HepG2 (cell line): ENCODE results near the gene MED12L. TPM values are rescaled to one million over a fixed set of nuclear protein-coding genes. Genes with fewer than 3 reads are reported as not detected.

ENCODE experiments used
- ATAC-seq: fragments of 200-7000 bp; cut with Tn5 transposase; 3 replicates; pipeline ENCODE4 v1.9.1; 2020; ENCODE audit warnings: mild to moderate bottlenecking, moderate library complexity
- BruUV-seq: library from RNA; stranded (reverse); fragments of 400-500 nt; replicated peaks from 2 replicates; lab custom pipeline; 2021; lab: Mats Ljungman, UMichigan
- CTCF ChIA-PET: fragments of 300-600 bp; formaldehyde crosslinking; extraction: SDS; loops from one replicate; lab custom pipeline; 2021; ENCODE audit warnings: low total read pairs, inconsistent platforms, low intra/inter-chr PET ratio; lab: Yijun Ruan, JAX
- POLR2A ChIA-PET: fragments of 350-600 bp; sonication (Branson Sonifier 250); formaldehyde crosslinking; loops from one replicate; lab custom pipeline; 2020; ENCODE audit warnings: antibody characterized with exemption, inconsistent platforms; lab: Yijun Ruan, JAX
- DNase-seq: peaks from one replicate; pipeline ENCODE4 v3.0.0-alpha.2; 2015; ENCODE audit warnings: low spot score
- FAIRE-seq: peaks from 3 replicates; lab custom pipeline; 2011; peaks lifted over from hg19 to GRCh38; lab: Jason Lieb, UNC
- H2AFZ ChIP-seq: one replicate; pipeline ENCODE4 v1.6.1; 2011; ENCODE audit warnings: low read length, inconsistent platforms
- H3K27ac ChIP-seq: fragments of 300-600 bp; 3 replicates; pipeline ENCODE4 v1.8.0; 2011; ENCODE audit warnings: mixed run types, mild to moderate bottlenecking, mixed read lengths, low read length, inconsistent platforms; ENCODE audit not compliant: insufficient read depth; ENCODE audit errors: extremely low read length
- H3K27me3 ChIP-seq, 2 experiments: fragments of 200-600 bp in 1 of 2; 2 replicates in 1 of 2; 3 replicates in 1 of 2; pipeline versions ENCODE4 v1.6.0 to v1.8.0; 2011; ENCODE audit warnings: low read length in 2 of 2, mild to moderate bottlenecking in 2 of 2, moderate library complexity in 2 of 2, inconsistent platforms in 1 of 2; ENCODE audit not compliant: insufficient read depth in 2 of 2, control insufficient read depth in 1 of 2
- H3K36me3 ChIP-seq, 2 experiments: fragments of 200-600 bp in 1 of 2; replicated peaks in 1 of 2; 2 replicates in 1 of 2; 3 replicates in 1 of 2; pipeline versions ENCODE4 v1.5.1 to v1.8.0; 2011; ENCODE audit warnings: low read length in 2 of 2, inconsistent platforms in 1 of 2; ENCODE audit not compliant: insufficient read depth in 2 of 2, control insufficient read depth in 1 of 2
- H3K4me1 ChIP-seq: 2 replicates; pipeline ENCODE4 v1.5.1; 2012; ENCODE audit warnings: low read length, inconsistent platforms; ENCODE audit not compliant: insufficient read depth
- H3K4me2 ChIP-seq: 2 replicates; pipeline ENCODE4 v1.6.0; 2011; ENCODE audit warnings: low read depth, low read length, inconsistent platforms
- H3K4me3 ChIP-seq, 3 experiments: fragments of 200-600 bp in 1 of 3; sonication (generic), shearing (Covaris generic) in 1 of 3; replicated peaks in 1 of 3; 2 replicates each; pipeline ENCODE4 v1.5.1; 2011 to 2016; ENCODE audit warnings: low read length in 3 of 3, inconsistent platforms in 2 of 3, low read depth in 2 of 3, mild to moderate bottlenecking in 2 of 3, control low read depth in 1 of 3, mixed read lengths in 1 of 3; ENCODE audit not compliant: insufficient read depth in 1 of 3
- H3K79me2 ChIP-seq: one replicate; pipeline ENCODE4 v1.6.1; 2011; ENCODE audit warnings: low read length, inconsistent platforms; ENCODE audit not compliant: insufficient read depth
- H3K9ac ChIP-seq: 2 replicates; pipeline ENCODE4 v1.6.0; 2011; ENCODE audit warnings: mild to moderate bottlenecking, low read depth, low read length, inconsistent platforms; ENCODE audit not compliant: insufficient read depth
- H3K9me3 ChIP-seq: 2 replicates; pipeline ENCODE4 v1.5.1; 2012; ENCODE audit warnings: mild to moderate bottlenecking, low read length
- H4K20me1 ChIP-seq: 2 replicates; pipeline ENCODE4 v1.6.0; 2011; ENCODE audit warnings: inconsistent platforms, mild to moderate bottlenecking, low read length, moderate library complexity; ENCODE audit not compliant: insufficient read depth
- SETDB1 ChIP-seq: sonication (generic); formaldehyde crosslinking; IDR thresholded peaks from 2 replicates; pipeline ENCODE4 v1.5.1; 2020; ENCODE audit warnings: missing genetic modification reagents, mild to moderate bottlenecking, borderline replicate concordance
- SNAPC5 ChIP-seq: sonication (generic); formaldehyde crosslinking; IDR thresholded peaks from 2 replicates; pipeline ENCODE4 v1.8.1; 2023; ENCODE audit warnings: mild to moderate bottlenecking, missing genetic modification reagents, borderline replicate concordance
- ZBTB8A ChIP-seq: sonication (generic); formaldehyde crosslinking; IDR thresholded peaks from 2 replicates; pipeline ENCODE4 v1.4.0; 2020; ENCODE audit warnings: mild to moderate bottlenecking, low read depth, missing genetic modification reagents, borderline replicate concordance
- ZNF256 ChIP-seq: sonication (generic); formaldehyde crosslinking; conservative IDR thresholded peaks from 2 replicates; pipeline ENCODE4 v1.4.0; 2020; ENCODE audit warnings: missing genetic modification reagents
- ZNF660 ChIP-seq: sonication (generic); formaldehyde crosslinking; IDR thresholded peaks from 2 replicates; pipeline ENCODE4 v1.5.1; 2020; ENCODE audit warnings: mild to moderate bottlenecking, low read depth, missing genetic modification reagents, borderline replicate concordance
- ZNF781 ChIP-seq: sonication (generic); formaldehyde crosslinking; IDR thresholded peaks from 2 replicates; pipeline ENCODE4 v1.5.1; 2020; ENCODE audit warnings: borderline replicate concordance, mild to moderate bottlenecking, missing genetic modification reagents; ENCODE audit errors: not compliant biosample characterization
- ZSCAN25 ChIP-seq: sonication (generic); formaldehyde crosslinking; IDR thresholded peaks from 2 replicates; pipeline ENCODE4 v1.8.0; 2022; ENCODE audit warnings: mild to moderate bottlenecking, missing genetic modification reagents
- WGBS: methylation state at CpG from one replicate; pipeline ENCODE4 v1.1.6; 2017; ENCODE audit warnings: low lambda C conversion rate; 5-methylcytosine and 5-hydroxymethylcytosine counted together
- in situ Hi-C: cut with HindIII; loops from 2 replicates; pipeline ENCODE4 v1.10.0; 2017; ENCODE audit warnings: low pct_unique_long_range_greater_than_20kb; ENCODE audit not compliant: extremely low pct_ligation_motif_present
- intact Hi-C: fragments of 100-400 bp; cut with micrococcal nuclease; formaldehyde crosslinking; loops from one replicate; pipeline ENCODE4 v1.10.0; 2022; ENCODE audit not compliant: unreplicated experiment
- polyA plus RNA-seq, 8 experiments: library from polyadenylated mRNA; depleted of rRNA in 3 of 8; stranded (reverse) in 7 of 8; unstranded in 1 of 8; fragments of >200 nt; fragmentation: Illumina TruSeq in 4 of 8; extraction: Trizol in 4 of 8; gene quantifications; 2 replicates each; pipeline versions ENCODE4 v1.2.1 to v1.2.3, GENCODE V29; 2011 to 2016; ENCODE audit warnings: low read depth in 4 of 8, missing spikeins in 1 of 8, mixed read lengths in 1 of 8; ENCODE audit not compliant: insufficient read depth in 1 of 8
- total RNA-seq, 5 experiments: library from RNA; depleted of rRNA; stranded (reverse); fragments of >200 nt; fragmentation: Illumina TruSeq; extraction: Trizol; gene quantifications; 2 replicates each; pipeline ENCODE4 v1.2.3, GENCODE V29; 2016; ENCODE audit warnings: low read depth in 1 of 5
- TF ChIP-seq, protein P1 (sequence below): sonication (generic); formaldehyde crosslinking; IDR thresholded peaks from 2 replicates; pipeline ENCODE4 v1.4.0; 2020; ENCODE audit warnings: mild to moderate bottlenecking, missing genetic modification reagents

MED12L gene
- total and polyA plus RNA-seq, 2 of the 13 experiments (the other 11 are each of a cell fraction or from before 2014, with no cell fraction given): 0.07 to 0.64 TPM

DNA sequence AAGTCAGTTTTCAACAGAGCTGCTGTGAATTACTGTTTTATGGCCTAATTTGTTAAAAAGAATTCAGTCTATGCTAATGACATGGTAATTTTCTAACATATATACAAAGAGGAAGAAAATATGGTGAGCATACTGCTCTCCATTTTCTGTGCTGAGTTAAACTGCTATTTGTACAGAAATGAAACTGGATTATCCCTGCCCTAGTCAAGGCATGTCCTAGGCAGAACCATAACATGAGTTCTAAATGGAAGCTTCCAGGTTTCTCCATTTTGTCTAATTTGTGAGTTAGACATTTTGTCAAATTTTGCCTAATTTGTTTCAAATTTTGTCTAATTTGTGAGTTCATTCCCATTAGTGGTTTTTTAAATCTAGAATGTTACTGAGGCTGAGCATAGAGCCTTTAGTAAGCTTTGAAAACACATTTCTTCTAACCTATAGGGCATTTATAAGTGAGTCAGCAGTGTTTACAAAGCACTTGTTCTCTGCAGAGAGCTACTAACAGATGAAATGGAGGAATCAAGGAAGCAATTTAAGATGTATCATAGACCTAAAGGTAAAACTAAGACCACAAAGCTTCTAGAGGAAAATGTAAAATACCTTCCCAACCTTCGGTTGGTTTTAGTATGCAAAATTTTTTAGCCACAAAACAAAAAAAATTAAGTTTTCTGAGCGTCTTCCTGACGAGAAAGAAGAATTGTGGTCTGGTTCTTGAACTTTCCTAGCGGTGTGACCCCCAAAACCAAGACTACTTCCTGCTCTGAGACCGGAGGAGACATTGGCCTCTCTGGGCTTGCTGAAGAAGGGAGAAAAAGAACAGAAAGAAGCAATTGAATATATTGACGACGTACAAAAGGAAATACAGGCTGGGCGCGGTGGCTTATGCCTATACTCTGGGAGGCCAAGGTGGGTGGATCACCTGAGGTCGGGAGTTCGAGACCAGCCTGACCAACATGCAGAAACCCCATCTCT, 183.1 kb downstream of the MED12L start:
- WGBS: 69% methylated on average over 11 of the region's 11 CpGs
- Histone ChIP-seq H3K79me2 (no peaks in the 10 kb centered on the region), H3K4me1 (no peaks in the 10 kb centered on the region), H3K27me3 (no peaks in the 10 kb centered on the region; a peak in 1 of 5 replicates), H3K4me2 (no peak overlapping the region), H3K9me3 (no peaks in the 10 kb centered on the region), H3K36me3 (no peaks in the 10 kb centered on the region), H3K27ac (no peak overlapping the region), H3K4me3 (no peak overlapping the region), H2AFZ (no peak overlapping the region), H4K20me1 (no peaks in the 10 kb centered on the region), H3K9ac (no peak overlapping the region)
- DNase-seq (no peak), ATAC-seq (no peak), FAIRE-seq (no peak)
- CTCF ChIA-PET: no interaction called here
- intact Hi-C loops (no loop called here), in situ Hi-C loops (no loop called here)
- POLR2A ChIA-PET: no interaction called here
- TF ChIP-seq ZNF256 (no peak), ZBTB8A (CRISPR knock-in tag) (no peak), SETDB1 (no peak), ZNF660 (CRISPR knock-in tag) (no peak), SNAPC5 (no peak), ZSCAN25 (CRISPR knock-in tag) (no peak), ZNF781 (CRISPR knock-in tag) (no peak)
- TF ChIP-seq, protein P1, sequence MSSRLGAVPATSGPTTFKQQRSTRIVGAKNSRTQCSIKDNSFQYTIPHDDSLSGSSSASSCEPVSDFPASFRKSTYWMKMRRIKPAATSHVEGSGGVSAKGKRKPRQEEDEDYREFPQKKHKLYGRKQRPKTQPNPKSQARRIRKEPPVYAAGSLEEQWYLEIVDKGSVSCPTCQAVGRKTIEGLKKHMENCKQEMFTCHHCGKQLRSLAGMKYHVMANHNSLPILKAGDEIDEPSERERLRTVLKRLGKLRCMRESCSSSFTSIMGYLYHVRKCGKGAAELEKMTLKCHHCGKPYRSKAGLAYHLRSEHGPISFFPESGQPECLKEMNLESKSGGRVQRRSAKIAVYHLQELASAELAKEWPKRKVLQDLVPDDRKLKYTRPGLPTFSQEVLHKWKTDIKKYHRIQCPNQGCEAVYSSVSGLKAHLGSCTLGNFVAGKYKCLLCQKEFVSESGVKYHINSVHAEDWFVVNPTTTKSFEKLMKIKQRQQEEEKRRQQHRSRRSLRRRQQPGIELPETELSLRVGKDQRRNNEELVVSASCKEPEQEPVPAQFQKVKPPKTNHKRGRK: no peak
- BruUV-seq: no TSS peak
